Measurements from ENCODE around the gene WDR91.

The WDR91 gene

DNA sequence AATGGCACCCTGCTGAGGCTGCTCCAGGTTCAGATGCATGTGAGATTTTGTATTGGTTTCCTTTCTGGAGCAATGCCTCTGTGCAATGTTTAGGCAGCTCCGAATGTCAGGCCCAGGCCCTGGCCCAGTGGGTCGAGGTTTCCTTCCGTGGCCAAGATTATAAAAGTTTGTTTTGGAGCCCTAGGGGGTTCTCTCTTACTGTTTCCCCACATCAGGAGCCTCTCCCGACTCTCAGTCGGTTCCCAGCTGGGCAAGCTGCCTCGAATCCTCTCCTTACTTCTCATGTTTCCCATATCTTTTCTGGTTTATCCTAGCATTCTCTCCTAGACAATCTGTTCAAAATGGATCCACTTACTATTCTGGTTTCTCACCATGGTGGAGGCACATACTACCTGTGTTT lies 52.5 kb downstream of the WDR91 start:
- DNase-seq: no peak

DNA sequence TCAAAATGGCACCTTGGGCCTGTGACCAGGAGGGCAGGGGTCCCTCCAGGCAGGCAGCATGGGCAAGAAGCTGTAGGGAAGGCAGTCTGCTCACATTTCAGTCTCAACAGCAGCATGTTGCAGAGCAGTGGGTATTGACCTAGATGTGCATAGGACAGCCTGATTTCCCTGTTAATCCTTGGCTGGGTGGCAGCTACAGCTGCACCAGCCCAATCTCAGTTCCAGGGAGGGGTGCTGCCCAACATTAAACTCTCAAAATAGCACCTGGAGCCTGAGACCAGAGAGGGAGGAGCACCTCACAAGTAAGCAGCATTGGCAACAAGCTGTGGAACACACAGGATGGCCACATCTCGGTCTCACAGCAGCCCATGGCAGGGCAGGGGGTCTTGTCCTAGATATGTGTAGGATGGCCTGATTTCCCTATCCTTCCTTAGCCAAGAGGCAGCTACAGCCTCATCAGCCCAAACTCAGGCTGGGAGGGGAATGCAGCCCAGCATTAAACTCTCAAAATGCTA lies 53.1 kb downstream of the WDR91 start:
- no peak for DNase-seq

DNA sequence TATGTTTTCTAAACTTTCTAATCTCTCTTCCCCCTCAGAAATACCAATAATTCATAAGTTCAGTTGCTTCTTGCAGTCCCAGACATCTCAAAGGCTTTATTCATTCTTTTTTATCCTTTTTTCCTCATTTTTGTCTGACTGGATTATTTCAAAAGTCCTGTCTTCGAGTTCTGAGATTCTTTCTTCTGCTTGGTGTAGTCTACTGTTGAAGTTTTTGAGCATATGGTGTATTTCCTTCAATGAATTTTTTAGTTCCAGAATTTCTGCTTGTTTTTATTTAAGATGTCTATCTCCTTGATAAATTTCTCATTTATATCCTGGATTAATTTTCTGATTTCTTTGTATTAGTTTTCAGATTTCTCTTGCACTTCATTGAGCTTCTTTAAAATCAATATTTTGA lies 55.0 kb downstream of the WDR91 start:
- DNase-seq: no peak

DNA sequence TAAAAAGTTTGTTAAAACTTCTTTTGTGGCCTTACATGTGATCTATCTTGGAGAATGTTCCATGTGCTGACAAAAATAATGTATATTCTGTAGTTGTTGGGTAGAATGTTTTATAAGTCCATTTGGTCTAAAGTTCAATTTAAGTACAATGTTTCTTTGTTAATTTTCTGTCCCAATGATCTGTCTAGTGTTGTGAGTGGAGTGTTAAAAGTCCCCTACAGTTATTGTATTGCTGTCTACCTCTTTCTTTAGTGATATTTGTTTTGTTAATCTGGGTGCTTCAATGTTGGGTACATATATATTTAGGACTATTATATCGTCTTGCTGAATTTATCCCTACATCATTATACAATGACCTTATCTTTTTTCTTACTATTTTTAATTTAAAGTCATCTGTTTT lies 56.6 kb downstream of the WDR91 start:
- no peak for DNase-seq

DNA sequence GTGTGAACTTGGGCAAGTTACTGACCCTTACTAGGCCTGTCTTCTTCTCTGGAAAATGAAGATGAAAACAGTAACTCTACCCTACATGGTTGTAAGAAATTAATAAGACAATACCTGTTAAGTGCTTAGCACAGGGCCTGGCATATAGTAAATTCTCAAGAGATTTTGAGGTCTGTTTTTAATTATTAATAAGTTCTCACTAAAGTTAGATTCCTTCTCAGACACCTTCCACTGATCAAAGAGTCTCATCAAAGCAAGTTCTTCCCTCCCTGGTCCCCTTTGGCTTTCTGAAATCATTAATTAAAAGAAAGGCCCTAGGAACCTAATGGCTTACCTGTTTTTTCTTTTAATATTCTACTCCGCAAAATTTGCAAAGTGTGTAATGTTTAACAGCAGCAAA lies 58.9 kb downstream of the WDR91 start:
- DNase-seq: no peak

DNA sequence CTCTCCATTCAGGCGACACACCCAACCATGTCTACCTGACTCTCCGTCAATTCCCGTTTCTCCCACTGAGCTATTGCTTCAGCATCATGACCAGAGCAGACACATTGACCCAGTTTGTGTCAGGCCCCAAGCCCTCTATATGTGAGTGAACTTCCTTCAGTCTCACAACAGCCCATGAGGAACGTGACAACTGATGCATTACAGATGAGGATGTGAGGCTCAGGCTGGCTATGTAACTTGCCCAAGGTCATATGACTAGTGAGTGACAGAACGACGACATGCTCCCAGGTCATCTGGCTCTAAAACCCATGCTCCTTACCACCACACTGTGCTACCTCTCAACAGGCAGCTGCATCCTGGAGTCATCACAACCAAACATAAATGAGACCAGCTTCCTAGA lies 59.8 kb downstream of the WDR91 start:
- no peak for DNase-seq

DNA sequence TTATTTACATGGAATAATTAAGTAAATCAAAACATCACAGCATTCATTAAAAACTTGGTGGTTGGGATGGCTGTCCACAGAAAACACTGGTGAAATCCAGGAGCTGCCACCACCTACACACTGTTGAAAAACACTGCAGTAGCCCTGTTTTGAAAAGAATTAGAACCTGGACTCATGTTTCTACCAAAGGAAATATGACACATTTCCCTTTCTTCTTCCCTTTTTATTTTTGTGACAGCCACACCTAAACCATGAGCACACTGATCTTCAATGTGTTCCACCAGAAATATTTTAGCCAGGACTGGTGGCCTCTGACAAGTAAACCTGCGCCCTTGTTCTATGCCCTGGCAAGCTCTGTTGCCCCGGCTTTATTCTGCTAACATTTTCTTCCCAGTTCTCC lies 60.2 kb downstream of the WDR91 start:
- no peak for DNase-seq

DNA sequence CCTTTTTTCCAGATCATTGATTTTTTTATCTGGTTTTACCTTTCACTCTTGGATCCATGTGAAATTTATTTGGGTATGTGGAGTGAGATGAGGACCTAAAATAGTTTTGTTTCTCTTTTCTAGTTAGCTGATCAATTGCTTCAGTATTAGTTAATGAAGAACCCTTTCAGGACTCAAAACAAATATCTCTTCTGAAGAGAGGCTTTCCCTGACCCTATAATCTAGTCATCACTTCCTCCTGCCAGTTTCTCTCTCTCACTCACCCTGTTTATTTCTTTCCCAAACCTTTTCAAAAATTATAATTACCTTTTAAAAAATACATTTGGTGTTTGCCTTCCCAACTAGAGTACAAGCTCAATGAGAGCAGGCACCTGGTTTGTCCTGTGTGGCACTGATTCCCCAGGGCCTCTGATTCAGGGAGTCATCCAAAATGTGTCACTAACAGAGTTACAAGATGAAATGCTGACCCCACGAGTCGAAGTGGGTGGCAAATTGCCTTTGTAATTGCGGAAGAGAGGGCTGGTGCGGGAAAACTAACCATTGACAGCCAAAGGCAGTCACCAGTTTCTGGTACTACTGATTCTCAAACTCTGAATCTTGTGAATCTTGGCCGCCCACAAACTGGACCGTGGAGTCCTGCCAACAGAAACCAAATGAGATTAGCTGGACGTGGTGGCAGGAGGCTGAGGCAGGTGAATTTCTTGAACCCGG lies 61.1 kb downstream of the WDR91 start:
- DNase-seq: no peak

DNA sequence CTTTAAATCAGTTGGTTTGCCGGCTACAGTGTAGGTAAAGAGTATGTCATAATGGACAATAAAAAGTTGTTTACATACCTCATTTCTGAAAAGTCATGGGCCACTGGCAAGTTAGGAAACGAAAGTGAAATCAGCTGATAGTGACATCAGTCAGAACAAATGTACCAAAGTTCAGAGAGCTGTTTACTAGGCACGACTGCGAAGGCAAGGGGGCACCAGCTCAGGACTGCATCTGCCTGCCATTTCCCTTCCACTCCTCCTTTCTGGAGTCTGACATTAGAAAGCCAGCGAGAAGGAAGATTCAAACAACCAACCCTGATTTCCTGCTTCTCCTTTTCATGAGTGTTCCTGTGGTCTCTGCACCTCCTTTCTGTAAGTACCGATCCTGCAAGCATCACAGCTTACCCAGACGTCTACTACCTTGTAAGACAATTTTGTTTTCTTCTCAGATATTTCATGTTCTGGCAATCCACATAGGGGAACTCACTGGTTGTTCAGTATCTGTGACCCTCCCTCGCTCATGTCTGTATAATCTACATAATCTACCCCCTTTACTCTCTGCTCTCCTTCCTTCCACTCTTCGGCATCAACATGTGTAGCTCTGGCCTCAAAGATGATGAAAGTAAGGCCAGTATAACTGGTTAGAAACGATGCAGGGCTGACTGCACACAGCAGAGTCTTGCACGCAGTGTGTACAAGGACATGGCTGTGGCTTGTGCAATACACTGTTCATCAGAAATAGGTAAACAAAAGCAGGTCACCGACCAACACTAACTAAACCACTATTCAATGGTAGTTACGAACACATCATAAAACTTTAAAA lies 63.2 kb downstream of the WDR91 start, which contains the start of gene TMEM140:
Gene TMEM140, plus strand, starts transcription at position 174 of the 823 bp plus-strand sequence. CDS start 16,370 bp downstream, outside the sequence.
- no peak for DNase-seq

DNA sequence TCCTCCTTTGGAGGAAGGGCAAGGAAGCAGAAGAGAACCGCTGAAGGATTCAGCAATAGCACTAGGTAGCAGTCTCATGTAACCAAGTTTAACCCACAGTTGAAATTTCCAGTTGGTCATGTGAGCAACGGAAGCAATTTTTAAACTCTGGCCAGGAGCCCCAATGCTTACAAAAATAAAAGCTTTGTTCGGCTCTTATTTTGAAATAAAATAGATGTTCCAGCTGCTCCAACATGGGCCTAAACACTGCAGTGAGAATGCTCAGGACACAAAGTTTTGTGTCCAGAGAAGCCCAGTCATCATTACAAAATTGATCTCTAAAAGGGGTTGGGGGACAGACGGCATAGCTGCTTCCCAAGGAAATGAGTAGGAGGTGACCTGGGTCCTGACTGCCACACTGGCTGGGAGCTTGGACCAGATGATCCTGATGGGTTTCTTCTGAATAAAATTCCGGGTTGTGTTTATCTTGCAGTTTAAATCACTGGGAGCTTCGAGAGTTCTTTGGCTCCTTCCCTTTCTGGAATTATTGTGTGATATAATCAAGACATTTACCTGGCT lies 63.9 kb downstream of the WDR91 start:
- no peak for DNase-seq

DNA sequence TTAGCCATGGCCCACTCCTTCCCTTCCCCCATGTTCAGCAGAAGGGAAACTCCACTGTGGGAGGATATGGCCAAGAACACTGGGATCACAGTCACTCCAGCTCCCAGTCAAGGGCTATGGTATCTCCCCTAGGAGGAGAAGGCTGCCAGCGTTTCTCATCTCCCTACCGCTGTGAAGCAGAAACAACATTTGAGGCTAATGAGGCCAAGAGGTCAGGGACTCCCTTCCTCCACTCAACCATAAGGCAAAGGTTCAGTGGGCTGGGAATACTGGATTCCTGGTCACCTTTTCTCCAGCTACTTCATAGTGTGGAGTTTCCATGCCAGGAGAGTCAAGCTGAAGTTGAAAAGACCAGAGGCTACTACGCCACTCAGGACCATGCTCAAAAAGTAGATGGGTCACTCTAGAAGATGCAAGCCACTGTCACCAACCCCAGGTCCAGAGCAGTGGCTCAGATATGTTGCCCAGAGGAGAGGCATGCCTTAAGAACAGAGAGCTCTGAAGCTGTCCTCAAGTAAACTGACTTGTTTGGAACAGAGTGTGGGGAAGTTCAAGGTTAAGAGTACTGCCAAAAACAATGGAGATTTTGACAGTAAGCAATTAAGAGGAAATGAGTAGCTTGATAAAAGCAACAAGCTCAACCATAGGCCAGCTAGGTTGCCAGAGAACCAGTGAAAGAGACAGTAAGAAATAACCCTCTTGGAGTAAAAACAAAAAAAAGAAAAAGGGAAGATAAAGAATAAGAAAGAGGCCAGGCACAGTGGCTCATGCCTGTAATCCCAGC lies 67.2 kb downstream of the WDR91 start:
- no peak for DNase-seq

Data from NCI-H510A (cell line).